Keratinocyte (primary cell): Measurements from ENCODE around the gene BET1L.

Experiments used
- EZH2 ChIP-seq: IDR thresholded peaks from one replicate; pipeline ENCODE4 v1.6.1; 2012; ENCODE audit warnings: inconsistent platforms, mild to moderate bottlenecking, low read length, moderate library complexity
- TF ChIP-seq, protein P1 (sequence below), 3 experiments: IDR thresholded peaks in 1 of 3; conservative IDR thresholded peaks in 1 of 3; optimal IDR thresholded peaks in 1 of 3; 2 replicates in 2 of 3; 3 replicates in 1 of 3; pipeline versions ENCODE3 to v1.5.1; 2011; ENCODE audit warnings: low read length in 3 of 3, mild to moderate bottlenecking in 3 of 3, moderate library complexity in 2 of 3, control low read depth in 1 of 3, inconsistent platforms in 1 of 3; ENCODE audit not compliant: insufficient read depth in 2 of 3; ENCODE audit errors: extremely low read depth in 1 of 3

- TF ChIP-seq, protein P1, sequence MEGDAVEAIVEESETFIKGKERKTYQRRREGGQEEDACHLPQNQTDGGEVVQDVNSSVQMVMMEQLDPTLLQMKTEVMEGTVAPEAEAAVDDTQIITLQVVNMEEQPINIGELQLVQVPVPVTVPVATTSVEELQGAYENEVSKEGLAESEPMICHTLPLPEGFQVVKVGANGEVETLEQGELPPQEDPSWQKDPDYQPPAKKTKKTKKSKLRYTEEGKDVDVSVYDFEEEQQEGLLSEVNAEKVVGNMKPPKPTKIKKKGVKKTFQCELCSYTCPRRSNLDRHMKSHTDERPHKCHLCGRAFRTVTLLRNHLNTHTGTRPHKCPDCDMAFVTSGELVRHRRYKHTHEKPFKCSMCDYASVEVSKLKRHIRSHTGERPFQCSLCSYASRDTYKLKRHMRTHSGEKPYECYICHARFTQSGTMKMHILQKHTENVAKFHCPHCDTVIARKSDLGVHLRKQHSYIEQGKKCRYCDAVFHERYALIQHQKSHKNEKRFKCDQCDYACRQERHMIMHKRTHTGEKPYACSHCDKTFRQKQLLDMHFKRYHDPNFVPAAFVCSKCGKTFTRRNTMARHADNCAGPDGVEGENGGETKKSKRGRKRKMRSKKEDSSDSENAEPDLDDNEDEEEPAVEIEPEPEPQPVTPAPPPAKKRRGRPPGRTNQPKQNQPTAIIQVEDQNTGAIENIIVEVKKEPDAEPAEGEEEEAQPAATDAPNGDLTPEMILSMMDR (optimal IDR thresholded peaks at IDR 0.05 in 1 of 3, IDR thresholded peaks at IDR 0.05 in 1 of 3, conservative IDR thresholded peaks at IDR 0.05 in 1 of 3; ENCODE audit: extremely low read depth in 1 of 3, insufficient read depth in 2 of 3, low read length in 3 of 3), result no peak
- TF ChIP-seq EZH2, result no peak
Observed at GRCh38 chr11:250274-250673, 43.1 kb upstream of the BET1L start.
